Naive thymus-derived CD8-positive, alpha-beta T cell (primary cell): ENCODE data around the gene ANGEL1. TPM values are rescaled to one million over a fixed set of nuclear protein-coding genes. Genes with fewer than 3 reads are reported as not detected.

Source experiments
- ATAC-seq, 2 donors: fragments of 150-1000 bp; cut with Tn5 transposase in 1 of 2; sonication (Bioruptor Pico), chemical (Tn5 transposase) in 1 of 2; 1 replicate in 1 of 2; 2 replicates in 1 of 2; pipeline ENCODE4 v1.10.0; 2021; ENCODE audit warnings: mild to moderate bottlenecking in 2 of 2, moderate library complexity in 2 of 2
- POLR2A ChIA-PET: fragments of 350-600 bp; sonication (Branson Sonifier 250); formaldehyde crosslinking; loops from one replicate; lab custom pipeline; 2021; ENCODE audit warnings: antibody characterized with exemption; lab: Charles Lee
- DNase-seq, 10 donors: peaks; one replicate each; pipeline versions ENCODE4 v3.0.0 to v3.0.0-alpha.2; 2020 to 2022
- H3K27ac Mint-ChIP-seq, 10 donors: one replicate each; pipeline ENCODE4 v1.8.0; 2020 to 2022; ENCODE audit warnings: mild to moderate bottlenecking in 10 of 10, mixed read lengths in 10 of 10, moderate library complexity in 4 of 10, inconsistent platforms in 1 of 10
- H3K27me3 Mint-ChIP-seq, 5 donors: one replicate each; pipeline ENCODE4 v1.8.0; 2021 to 2022; ENCODE audit warnings: mixed read lengths in 5 of 5
- H3K36me3 Mint-ChIP-seq, 3 donors: one replicate each; pipeline ENCODE4 v1.8.0; 2020 to 2022; ENCODE audit warnings: mixed read lengths in 3 of 3, mild to moderate bottlenecking in 2 of 3, inconsistent platforms in 1 of 3
- H3K4me1 Mint-ChIP-seq, 4 donors: one replicate each; pipeline ENCODE4 v1.8.0; 2021 to 2022; ENCODE audit warnings: mixed read lengths in 4 of 4
- H3K4me3 Mint-ChIP-seq, 10 donors: one replicate each; pipeline ENCODE4 v1.8.0; 2020 to 2022; ENCODE audit warnings: mild to moderate bottlenecking in 10 of 10, mixed read lengths in 10 of 10, moderate library complexity in 6 of 10, inconsistent platforms in 1 of 10
- H3K9me3 Mint-ChIP-seq, 9 donors: one replicate each; pipeline ENCODE4 v1.8.0; 2020 to 2022; ENCODE audit warnings: mixed read lengths in 9 of 9, mild to moderate bottlenecking in 3 of 9, inconsistent platforms in 1 of 9, moderate library complexity in 1 of 9
- polyA plus RNA-seq, 3 donors: library from polyadenylated mRNA; unstranded; fragments of 300-500 nt; fragmentation: Illumina TruSeq; gene quantifications; one replicate each; pipeline ENCODE4 v1.2.3, GENCODE V29; 2021
- total RNA-seq, 8 experiments: library from RNA in 2 of 8; stranded (reverse) in 2 of 8; gene quantifications; one replicate each; pipeline ENCODE4 v1.2.3 and lab custom pipeline; 2021 to 2026

ANGEL1 gene
- total and polyA plus RNA-seq, 5 experiments from 2014 or later: 26.7 to 32.2 (median 27.6) TPM

- Mint-ChIP-seq H3K4me1 (peaks cover 0 to 8% (median 4%) of the 10 kb centered on the region in 4 donors), H3K36me3 (no peaks in the 10 kb centered on the region), H3K27me3 (peaks cover 0 to 4% (median 0%) of the 10 kb centered on the region in 5 donors), H3K4me3 (no peak overlapping the region), H3K27ac (no peak overlapping the region), H3K9me3 (no peaks in the 10 kb centered on the region)
- ATAC-seq: no peak
- POLR2A ChIA-PET: no interaction called here
- DNase-seq: no peak
These were observed 36.8 kb downstream of the ANGEL1 start for GRCh38 chr14:76775695-76776427.

DNA sequence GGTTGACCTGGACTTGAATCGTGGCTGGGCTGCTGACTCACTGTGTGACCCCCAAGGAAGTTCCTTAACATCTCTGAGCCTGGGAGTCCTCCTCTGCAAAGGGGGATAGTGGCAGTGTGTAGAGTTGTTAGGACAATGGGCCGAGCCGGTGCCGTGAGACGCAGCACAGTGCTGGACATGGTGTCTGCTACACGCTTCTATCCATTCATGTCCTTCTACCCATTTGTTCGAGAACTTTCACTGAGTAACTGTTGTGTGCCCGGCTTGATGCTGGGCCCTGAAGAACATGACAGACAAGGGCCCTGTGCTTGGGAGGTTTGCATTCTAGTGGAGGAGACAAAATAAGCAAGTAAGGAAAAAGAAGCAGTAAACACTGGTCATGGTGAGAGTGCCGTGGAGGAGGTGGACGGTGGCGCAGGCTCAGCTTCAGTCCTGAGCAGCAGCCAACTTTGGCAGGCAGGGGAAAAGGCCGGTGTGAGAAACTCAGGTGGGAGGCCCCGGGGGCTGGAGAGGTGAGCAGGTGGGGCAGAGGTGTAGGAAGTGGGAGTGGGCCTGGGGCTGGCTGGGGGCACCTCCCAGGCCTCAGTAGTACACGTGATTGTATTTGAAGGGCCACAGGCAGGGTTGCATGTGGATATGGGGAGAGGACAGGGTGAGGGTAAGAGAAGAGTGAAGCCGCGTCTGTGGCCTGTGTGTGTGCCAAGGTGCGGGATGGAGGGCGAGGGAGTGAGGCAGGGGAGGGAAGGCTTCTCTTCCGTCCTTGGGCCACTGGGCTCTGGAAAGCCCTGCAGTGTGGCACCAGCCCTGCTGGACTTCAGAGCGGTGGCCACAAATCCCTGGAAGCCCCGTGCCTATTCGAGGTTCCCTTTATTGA is 37.6 kb downstream of the ANGEL1 start:
- H3K27me3 Mint-ChIP-seq: peaks cover 0 to 4% (median 0%) of the 10 kb centered on the region in 5 donors
- ATAC-seq: no peak
- DNase-seq: no peak
- H3K36me3 Mint-ChIP-seq: no peaks in the 10 kb centered on the region
- no peak overlapping the region for H3K4me3 Mint-ChIP-seq
- peak overlapping the region in 2 of 10 donors; percentile 7 to 80 for H3K27ac Mint-ChIP-seq
- peaks cover 0 to 8% (median 3%) of the 10 kb centered on the region in 4 donors for H3K4me1 Mint-ChIP-seq
- no peaks in the 10 kb centered on the region for H3K9me3 Mint-ChIP-seq
- POLR2A ChIA-PET: no interaction called here

DNA sequence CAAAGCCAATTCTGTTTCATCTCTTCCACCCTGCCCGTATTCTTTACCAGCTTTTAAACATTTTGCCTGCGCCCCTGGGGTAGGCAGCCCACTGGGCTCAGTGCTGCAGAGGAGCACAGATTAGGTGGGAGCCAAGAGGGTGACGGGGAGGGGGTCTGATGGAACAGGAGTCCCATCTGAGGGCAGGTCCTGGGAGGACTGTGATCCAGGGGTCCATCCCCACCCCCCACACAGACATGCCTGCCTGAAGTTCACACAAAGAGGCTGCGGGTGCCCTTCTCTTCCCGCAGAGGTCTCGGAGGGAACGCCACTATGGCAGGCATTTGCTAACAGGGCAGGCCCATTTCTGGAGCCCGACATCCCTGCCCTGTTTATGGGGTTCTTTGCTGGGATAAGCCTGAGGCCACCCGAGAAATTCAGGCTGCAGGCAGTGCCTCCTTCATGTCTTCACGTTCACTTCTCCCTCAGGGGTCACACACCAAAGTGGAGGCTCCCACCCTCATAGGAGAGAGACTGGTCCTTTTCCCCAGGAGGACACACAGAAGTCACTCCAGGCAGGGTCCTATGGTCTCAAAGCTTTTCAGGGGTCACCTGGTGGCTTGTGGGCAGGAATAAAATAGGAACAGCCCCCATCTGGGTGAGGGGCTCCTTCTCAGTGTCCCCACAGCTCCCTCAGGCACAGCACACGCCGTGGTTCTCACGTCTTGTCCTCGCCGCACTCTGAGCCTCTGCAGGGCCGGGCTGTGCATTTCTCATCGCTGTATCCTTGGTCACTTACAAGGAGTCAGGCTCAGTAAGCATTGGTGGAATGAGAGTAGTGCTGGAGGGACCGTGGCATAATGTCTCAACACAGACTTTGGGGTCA is 38.5 kb downstream of the ANGEL1 start:
- peaks cover 0 to 6% (median 0%) of the 10 kb centered on the region in 5 donors for H3K27me3 Mint-ChIP-seq
- DNase-seq (no peak), ATAC-seq (no peak)
- no peaks in the 10 kb centered on the region for H3K36me3 Mint-ChIP-seq
- no peaks in the 10 kb centered on the region for H3K9me3 Mint-ChIP-seq
- H3K4me3 Mint-ChIP-seq: no peak overlapping the region
- no peak overlapping the region for H3K27ac Mint-ChIP-seq
- peaks cover 0 to 10% (median 3%) of the 10 kb centered on the region in 4 donors for H3K4me1 Mint-ChIP-seq
- POLR2A ChIA-PET: no interaction called here

GRCh38 chr14:76773188-76773885 is 39.3 kb downstream of the ANGEL1 start:
- Mint-ChIP-seq H3K36me3 (no peaks in the 10 kb centered on the region), H3K27me3 (peaks cover 0 to 8% (median 0%) of the 10 kb centered on the region in 5 donors), H3K4me3 (no peak overlapping the region), H3K9me3 (no peaks in the 10 kb centered on the region), H3K27ac (no peak overlapping the region), H3K4me1 (peaks cover 2 to 18% (median 9%) of the 10 kb centered on the region in 4 donors)
- POLR2A ChIA-PET: no interaction called here
- DNase-seq: no peak
- no peak for ATAC-seq

GRCh38 chr14:76772300-76773187 is 40.1 kb downstream of the ANGEL1 start:
- Mint-ChIP-seq H3K4me1 (peaks cover 4 to 26% (median 13%) of the 10 kb centered on the region in 4 donors), H3K27me3 (peaks cover 0 to 8% (median 0%) of the 10 kb centered on the region in 5 donors), H3K27ac (no peak overlapping the region), H3K4me3 (no peak overlapping the region), H3K36me3 (no peaks in the 10 kb centered on the region), H3K9me3 (no peaks in the 10 kb centered on the region)
- POLR2A ChIA-PET: no interaction called here
- ATAC-seq (no peak), DNase-seq (peak in 1 of 10 donors; percentile 6)

GRCh38 chr14:76771437-76771980 is 41.2 kb downstream of the ANGEL1 start:
- H3K27me3 Mint-ChIP-seq: peaks cover 0 to 11% (median 0%) of the 10 kb centered on the region in 5 donors
- H3K36me3 Mint-ChIP-seq: no peaks in the 10 kb centered on the region
- POLR2A ChIA-PET: no interaction called here
- DNase-seq: no peak
- no peaks in the 10 kb centered on the region for H3K9me3 Mint-ChIP-seq
- H3K4me3 Mint-ChIP-seq: no peak overlapping the region
- peaks cover 4 to 28% (median 12%) of the 10 kb centered on the region in 4 donors for H3K4me1 Mint-ChIP-seq
- H3K27ac Mint-ChIP-seq: no peak overlapping the region
- ATAC-seq: no peak

GRCh38 chr14:76770521-76771436 is 41.9 kb downstream of the ANGEL1 start:
- Mint-ChIP-seq H3K4me3 (no peak overlapping the region), H3K9me3 (no peaks in the 10 kb centered on the region), H3K4me1 (peaks cover 4 to 28% (median 12%) of the 10 kb centered on the region in 4 donors), H3K27ac (no peak overlapping the region), H3K36me3 (no peaks in the 10 kb centered on the region), H3K27me3 (peaks cover 0 to 13% (median 0%) of the 10 kb centered on the region in 5 donors)
- no peak for ATAC-seq
- POLR2A ChIA-PET: no interaction called here
- DNase-seq: no peak

- Mint-ChIP-seq H3K27me3 (peaks cover 0 to 17% (median 0%) of the 10 kb centered on the region in 5 donors), H3K4me1 (peaks cover 4 to 28% (median 12%) of the 10 kb centered on the region in 4 donors), H3K36me3 (no peaks in the 10 kb centered on the region), H3K4me3 (no peak overlapping the region), H3K27ac (peak overlapping the region in 1 of 10 donors; percentile 15), H3K9me3 (no peaks in the 10 kb centered on the region)
- no peak for ATAC-seq
- DNase-seq: no peak
- POLR2A ChIA-PET: no interaction called here
These were observed 42.9 kb downstream of the ANGEL1 start for GRCh38 chr14:76769636-76770292.

- no peak for DNase-seq
These were observed 43.8 kb downstream of the ANGEL1 start for GRCh38 chr14:76768671-76769500.

More at GRCh38 chr14:76768671-76769500, 43.8 kb downstream of the ANGEL1 start:
- Mint-ChIP-seq H3K36me3 (no peaks in the 10 kb centered on the region), H3K9me3 (no peaks in the 10 kb centered on the region), H3K4me1 (peaks cover 4 to 28% (median 12%) of the 10 kb centered on the region in 4 donors), H3K27ac (peak overlapping the region in 7 of 10 donors; percentile 34 to 88 (median 77)), H3K27me3 (peaks cover 0 to 17% (median 0%) of the 10 kb centered on the region in 5 donors), H3K4me3 (peak overlapping the region in 5 of 10 donors; percentile 28 to 58 (median 39))
- POLR2A ChIA-PET: interaction anchor here (0.7 kb wide), 1 partner anchor 9 kb away, joined by 4 read pairs; no protein-coding TSS in a partner anchor
- no peak for ATAC-seq
